Measurements from ENCODE around the gene ZNF772.
A peak's percentile ranks its signal among the peaks of the same experiment; 100 is the strongest.
"Not testable (repeated sequence)": the region's sequence is repeated elsewhere in the genome, so short reads cannot be mapped to it uniquely, and the experiment has no call there.

Gene ZNF772

DNA sequence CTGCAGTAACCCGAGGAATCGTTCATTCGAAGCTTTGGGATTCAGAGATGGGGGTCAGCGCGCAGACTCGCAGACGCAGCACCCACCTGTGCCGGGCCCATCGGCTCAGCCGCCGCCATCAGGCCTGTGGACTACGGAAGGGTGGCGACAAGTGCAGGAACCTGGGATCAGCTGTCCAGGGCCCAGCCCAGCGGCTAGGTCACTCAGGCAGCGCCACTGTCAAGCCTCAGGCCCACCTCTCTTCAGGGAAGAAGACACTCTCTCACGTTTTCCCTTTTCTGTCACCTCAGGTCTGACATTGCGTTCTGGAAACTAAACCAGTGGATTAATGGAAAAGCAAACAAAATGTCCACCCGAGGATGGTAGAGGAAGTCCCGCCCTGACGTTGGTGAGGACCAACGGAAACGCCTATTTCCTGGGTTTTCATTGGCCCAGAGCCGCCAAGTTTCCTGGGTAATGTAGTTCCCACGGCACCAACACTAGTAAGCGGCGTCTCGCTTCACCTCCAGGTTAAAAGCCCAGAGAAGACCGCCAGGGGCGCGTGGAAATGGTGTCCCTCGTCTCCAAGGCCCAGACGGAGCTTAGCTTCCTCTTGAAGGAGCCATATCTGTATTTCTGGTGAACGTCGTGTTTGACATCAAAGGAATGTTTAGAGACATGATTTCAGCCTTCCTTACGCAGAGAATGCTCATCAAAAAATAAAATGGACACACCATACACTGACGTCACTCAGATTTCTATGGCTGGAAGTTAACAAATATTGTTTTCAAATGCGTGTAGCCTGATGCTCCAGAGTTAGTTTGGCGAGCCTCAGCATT lies at the start of gene ZNF772:
ZNF772 (minus strand) TSS at position 376 of the 818 bp plus-strand sequence; CDS start at position 119, 257 bp downstream.
- peak; percentile 45 to 97 for DNase-seq

DNA sequence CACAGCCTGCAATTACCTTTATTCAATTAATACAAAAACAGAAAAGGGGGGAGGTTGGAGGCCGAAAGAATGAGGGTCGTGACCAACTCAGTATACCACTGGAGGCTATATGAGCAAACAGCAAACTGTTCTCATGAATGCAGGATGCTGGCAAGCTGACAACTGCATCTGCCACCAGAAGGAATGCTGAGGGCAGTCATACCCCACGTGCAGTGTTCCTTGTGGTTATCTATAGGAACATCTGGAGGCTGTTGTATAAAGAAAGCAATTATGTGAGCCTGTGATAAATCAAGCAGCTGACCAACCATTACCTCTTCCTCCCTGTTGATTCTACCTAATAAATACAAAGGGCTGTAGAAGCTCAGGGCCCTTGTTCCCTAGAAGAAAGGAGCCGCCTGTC lies 40.7 kb upstream of the ZNF772 start:
- DNase-seq, result not testable (repeated sequence)

DNA sequence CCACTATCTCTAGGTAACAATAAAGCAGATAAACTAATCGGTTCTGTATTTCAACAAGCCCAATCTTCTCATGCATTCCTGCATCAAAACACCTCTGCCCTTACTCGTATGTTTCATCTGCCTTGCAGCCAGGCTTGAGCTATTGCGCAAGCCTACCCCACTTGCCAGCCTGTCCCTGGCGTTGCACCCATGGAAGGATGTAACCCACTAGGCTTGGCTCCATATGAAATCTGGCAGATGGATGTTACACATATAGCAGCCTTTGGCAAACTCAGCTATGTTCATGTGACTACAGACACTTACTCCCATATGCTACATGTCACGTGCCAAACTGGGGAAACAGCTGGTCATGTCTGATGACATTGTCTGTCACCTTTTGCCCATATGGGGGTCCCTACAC lies 37.9 kb upstream of the ZNF772 start:
- DNase-seq, result no peak

DNA sequence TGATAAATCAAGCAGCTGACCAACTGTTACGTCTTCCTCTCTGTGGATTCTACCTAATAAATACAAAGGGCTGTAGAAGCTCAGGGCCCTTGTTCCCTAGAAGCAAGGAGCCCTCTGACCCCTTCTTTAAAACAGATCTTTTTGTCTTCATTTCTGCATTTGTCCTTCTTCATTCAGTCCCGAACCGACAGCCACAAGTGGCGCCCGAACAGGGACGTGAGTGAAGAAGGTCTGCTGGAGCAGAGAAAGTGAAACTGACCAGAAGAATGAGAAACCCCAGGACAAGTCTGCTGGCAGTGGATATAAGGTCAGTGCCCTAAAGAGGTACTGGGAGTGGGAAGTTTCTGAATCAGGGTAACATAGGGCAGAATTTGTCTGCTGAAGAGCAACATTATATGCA lies 35.5 kb upstream of the ZNF772 start:
- no peak for DNase-seq

DNA sequence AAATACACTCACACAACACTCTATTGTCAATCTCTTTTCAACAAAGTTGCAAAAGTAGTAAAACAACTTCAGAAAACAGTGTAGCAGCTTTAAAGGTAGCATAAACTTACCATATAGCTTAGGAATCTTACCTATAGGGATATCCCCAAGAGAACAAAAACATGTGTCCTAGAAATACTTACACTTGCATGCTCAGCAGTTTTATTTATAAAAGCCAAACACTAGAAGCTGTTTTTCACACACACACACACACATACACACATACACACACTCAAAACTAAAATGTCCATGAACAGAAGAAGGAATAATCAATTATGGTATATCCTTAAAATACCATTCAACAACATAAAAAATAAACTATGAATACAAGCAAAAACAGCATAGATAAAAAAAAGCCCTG lies 34.1 kb upstream of the ZNF772 start:
- no peak for DNase-seq

DNA sequence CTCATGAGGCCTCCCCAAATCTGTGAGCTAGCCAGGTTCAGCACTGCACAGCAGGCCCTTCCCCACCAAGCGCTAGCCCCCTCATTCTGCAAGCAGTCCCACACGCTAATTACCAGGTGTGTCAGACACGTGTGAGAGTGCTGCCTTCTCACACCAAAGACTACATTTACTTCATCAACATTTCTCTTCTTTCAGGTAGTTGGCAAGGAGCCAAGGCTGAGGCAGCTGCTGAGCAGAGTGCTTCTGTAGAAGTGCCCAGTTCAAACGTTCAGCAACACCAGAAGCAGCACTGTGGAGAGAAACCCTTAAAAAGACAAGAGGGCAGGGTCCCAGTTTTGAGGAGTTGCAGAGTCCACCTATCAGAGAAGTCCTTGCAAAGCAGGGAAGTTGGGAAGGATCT lies 28.8 kb upstream of the ZNF772 start:
- no peak for DNase-seq

DNA sequence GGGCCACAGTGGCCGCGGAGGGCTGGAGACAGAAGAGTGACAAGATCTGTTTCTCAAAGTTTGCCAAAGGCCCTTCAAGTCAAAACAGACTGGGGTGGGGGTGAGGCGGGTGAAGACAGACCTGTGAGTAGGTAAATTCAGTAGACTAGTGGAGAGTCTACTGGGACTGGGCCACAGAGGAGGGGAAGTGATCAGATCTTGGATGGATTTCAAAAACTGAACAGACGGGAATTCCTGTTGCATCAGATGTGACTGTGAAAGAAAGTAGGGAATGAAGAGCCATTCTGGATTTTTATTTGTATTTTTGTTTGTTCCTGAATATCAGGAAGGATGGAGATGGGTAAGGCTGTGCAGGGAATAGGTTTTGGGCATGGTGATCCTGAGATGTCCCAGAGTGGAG lies 23.0 kb upstream of the ZNF772 start:
- DNase-seq, result not testable (repeated sequence)

DNA sequence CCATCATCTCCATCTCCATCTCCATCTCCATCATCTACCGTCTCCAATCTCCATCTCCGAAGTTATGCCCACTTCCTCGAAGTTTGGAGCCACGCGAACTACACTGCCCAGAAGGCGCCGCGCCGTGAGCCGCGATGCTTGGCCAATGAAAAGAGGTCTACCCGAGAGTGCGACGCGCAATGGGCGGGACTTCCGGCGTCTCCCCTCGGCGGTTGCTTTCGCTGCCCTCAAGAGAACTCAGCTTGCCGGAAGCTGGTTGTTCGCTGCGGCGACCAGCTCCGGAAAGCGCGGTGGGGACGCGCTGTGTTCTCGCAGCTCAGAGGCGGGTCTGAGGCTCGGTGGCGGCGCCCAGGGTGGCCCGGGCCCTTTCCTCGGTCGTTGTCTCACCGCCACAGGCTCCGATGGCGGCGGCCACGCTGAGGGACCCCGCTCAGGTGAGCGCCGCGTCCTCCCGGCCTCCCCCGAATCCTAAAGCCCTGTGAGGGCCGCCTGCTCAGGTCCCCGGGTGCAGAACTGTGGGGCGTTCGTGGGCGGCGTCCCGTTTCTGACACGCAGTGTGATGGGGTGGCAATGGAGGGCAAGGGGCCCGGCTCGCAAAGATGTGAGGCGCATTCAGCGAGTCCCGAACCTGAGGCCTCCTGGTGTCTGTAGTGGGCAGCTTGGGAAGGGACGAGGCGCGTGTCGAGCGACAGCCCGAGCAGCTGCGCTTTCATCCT lies 22.5 kb upstream of the ZNF772 start, which contains the start of gene ZNF773:
ZNF773 (plus strand) TSS at position 259 of the 716 bp plus-strand sequence; CDS start at position 402, 143 bp downstream.
- peak in 1 of 2 experiments; percentile 67 for DNase-seq

DNA sequence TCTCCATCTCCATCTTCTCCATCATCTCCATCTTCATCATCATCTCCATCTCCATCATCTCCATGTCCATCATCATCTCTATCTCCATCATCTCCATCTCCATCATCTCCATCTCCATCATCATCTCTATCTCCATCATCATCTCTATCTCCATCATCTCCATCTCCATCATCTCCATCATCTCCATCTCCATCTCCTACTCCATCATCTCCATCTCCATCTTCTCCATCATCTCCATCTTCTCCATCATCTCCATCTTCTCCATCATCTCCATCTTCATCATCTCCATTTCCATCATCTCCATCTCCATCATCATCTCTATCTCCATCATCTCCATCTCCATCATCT lies 21.9 kb upstream of the ZNF772 start:
- not testable (repeated sequence) for DNase-seq

DNA sequence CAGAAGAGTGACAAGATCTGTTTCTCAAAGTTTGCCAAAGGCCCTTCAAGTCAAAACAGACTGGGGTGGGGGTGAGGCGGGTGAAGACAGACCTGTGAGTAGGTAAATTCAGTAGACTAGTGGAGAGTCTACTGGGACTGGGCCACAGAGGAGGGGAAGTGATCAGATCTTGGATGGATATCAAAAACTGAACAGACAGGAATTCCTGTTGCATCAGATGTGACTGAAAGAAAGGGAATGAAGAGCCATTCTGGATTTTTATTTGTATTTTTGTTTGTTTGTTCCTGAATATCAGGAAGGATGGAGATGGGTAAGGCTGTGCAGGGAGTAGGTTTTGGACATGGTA lies 10.9 kb upstream of the ZNF772 start:
- not testable (repeated sequence) for DNase-seq

DNA sequence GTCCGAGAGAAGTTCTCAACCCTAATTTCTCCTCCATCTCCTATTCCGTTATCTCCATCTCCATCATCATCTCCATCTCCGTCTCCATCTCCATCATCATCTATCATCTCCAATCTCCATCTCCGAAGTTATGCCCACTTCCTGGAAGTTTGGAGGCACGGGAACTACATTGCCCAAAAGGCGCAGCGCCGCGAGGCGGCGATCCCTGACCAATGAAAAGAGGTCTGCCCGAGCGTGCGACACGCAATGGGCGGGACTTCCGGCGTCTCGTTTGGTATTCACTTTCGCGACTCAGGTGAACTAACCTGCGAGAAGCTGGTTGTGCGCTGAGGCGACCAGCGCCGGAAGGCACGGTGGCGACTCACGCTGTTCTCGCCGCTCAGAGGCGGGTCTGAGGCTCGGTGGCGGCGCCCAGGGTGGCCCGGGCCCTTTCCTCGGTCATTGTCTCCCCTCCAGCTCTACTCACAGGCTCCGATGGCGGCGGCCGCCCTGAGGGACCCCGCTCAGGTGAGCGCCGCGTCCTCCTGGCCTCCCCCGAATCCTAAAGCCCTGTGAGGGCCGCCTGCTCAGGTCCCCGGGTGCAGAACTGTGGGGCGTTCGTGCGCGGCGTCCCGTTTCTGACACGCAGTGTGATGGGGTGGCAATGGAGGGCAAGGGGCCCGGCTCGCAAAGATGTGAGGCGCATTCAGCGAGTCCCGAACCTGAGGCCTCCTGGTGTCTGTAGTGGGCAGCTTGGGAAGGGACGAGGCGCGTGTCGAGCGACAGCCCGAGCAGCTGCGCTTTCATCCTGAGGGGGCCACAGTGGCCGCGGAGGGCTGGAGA lies 10.3 kb upstream of the ZNF772 start, which contains the start of gene ZNF419:
ZNF419 (plus strand) TSS at position 274 of the 822 bp plus-strand sequence; CDS start at position 475, 201 bp downstream.
- peak in 1 of 2 experiments; percentile 76 for DNase-seq

DNA sequence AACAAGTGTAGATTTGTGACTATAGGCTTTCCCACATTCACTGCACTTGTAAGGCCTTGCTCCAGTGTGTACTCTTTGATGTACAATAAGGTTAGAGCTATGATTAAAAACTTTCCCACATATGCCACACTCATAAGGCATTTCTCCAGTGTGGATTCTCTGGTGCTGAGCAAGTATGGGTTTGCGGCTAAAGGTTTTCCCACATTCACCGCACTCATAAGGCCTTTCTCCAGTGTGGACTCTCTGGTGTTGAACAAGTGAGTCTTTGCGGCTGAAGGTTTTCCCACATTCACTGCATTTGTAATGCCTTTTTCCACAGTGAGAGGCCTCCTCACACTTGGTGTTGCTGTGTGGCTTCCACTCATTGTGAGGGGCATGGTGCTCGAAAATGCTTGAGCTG lies 3.7 kb downstream of the ZNF772 start:
- no peak for DNase-seq

DNA sequence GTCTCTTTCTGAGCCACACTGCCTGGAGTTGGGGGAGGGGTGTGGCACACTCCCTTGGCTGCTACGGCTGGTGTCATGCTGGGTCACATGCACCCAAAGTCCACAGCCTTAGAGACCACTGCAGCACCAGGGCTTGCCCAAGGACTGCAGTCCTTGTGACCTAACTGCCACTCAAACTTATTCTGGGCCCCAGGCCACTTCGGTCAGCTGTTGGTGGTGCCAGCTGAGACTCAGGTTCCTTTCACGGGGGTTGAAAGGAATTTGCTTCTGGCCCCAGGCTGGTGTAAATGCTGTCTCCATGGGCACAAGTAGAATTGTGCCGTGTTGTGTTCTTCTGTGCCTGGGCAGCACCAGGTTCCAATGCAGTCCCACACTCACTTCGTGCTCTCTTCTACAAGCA lies 10.9 kb downstream of the ZNF772 start:
- no peak for DNase-seq

DNA sequence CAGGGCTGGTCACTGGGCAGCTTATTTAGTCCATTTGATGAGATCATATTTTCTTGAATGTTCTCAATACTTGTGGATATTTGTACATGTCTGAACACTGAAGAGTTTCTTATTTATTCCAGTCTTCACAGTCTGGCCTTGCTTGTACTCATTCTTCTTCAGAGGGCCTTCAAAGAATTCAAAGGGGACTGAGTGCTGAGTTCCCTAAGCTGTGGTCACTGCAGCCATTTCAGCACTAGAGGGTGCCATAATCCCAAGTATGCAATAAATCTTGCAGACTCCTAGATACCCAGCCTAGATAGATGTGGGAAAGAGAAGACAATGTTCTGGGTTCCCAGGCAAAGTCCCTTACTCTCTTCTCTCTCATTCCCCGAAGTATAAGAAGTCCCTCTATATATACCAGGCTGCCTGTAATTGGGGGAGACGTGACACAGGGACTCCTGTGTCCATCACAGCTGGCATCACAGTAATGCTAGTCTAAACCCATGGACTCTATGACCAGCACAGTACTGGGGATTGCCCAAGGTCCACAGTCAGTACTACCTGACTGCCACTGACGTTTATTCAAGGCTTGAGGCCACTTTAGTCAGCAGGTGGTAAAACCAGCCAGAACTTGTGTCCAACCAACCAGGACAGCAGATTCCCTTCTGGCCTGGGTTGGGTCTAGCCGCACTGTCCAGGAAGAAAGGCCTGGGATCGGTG lies 11.5 kb downstream of the ZNF772 start:
- DNase-seq, result no peak

DNA sequence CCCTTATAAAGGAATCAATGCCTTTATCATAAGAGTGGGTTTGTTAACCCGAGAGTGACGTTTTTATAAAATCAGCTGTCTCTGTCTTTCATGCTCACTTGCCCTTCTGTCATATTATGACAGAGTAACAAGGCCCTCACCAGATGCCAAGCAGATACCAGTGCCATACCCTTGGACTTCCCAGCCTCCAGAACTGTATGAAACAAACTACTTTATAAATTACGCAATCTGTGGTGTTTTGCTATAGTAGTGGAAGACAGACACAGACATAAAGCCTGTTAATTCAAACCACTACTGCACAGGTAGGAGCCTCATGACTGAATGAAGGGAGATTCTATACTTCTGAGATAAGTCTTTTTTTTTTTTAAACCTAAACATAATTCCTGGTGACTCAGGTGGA lies 25.1 kb downstream of the ZNF772 start:
- no peak for DNase-seq

DNA sequence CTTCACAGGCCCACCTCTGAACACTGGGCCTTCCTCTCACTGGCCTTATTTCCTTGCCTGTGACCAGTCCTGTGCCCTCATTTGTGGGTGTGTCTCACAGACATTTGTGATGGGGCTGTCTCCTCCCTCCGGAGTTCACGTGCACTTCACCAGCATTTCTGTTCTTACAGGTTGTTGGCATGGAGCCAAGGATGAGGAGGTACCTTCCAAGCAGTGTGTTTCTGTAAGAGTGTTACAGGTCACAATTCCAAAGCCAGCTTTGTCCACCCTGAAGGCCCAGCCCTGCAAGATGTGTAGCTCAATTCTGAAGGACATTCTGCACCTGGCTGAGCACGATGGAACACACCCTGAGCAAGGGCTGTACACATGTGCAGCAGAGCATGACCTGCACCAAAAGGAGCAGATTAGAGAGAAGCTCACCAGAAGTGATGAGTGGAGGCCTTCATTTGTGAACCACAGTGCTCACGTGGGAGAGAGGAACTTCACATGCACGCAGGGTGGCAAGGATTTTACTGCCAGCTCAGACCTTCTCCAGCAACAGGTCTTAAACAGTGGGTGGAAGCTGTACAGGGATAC lies 34.2 kb downstream of the ZNF772 start:
- DNase-seq, result no peak

DNA sequence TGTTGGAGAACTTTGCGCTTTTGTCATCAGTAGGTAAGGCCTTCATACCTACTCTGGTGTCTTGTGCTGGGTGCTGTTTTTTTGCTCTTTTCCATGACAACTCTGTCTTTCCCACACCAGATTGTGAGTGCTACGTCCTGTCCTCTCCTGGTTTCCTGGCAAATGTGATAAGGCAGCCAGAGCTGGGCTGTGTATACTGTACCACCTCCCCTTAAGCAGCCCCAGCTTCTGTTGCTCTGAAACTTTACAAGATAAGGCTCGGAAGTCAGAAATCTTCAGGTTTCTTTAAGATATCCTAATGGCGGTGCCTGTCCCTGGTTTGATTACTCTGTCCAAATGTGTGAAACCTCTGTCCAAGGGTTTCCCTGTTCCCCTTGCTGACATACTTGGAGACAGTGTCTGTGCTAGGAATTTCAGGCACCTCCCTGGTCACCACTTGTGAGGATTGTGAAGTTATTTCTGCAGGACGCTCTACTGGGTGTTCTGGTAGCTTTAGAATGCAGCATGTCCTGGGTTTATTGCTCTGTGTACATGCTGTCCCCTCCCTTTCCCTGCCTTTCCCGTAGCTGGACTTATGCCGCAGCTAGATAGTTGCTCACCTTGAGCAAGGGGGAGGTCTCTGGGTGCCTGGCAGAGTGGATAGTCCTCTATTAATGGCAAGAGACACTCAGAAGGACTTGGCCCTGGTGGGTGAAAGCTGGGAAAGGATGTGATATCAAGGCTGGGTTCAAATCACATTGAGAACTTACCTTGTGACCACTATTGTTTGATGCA lies 35.2 kb downstream of the ZNF772 start:
- DNase-seq, result no peak

DNA sequence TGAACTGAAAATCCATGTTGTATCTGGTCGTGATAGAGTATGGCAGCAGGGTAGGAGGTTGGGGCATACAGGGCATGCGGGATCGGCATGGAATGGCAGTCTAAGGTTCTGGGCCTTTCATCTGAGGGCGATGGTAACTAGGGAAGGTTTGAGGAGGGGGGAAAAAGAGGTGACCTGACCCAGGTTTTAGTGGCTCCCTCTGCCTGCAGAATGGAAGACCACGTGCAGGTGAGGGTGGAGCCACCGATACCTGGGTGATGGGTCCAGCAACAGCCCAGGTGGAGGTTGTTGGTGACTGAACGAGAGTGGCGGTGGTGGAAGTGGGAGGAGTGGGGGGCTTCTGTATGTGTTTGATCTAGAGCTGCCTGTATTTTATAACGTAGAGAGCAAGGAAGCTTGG lies 38.4 kb downstream of the ZNF772 start:
- DNase-seq, result no peak

DNA sequence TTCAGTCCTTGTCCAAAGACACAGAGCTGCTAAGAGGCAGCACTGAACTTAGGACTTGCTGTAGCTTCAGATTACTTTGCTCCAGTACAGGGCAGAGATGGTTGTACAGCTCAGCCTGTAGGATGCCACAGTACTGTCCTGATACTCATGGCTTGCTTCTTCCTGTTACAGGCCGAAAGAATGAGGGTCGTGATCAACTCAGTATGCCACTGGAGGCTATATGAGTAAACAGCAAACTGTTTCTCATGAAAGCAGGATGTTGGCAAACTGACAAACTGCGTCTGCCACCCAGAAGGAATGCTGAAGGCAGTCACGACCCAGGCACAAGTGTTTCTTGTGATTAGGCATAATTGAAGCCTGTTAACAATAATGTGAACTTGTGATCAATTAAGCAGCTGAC lies 39.4 kb downstream of the ZNF772 start:
- DNase-seq, result no peak

DNA sequence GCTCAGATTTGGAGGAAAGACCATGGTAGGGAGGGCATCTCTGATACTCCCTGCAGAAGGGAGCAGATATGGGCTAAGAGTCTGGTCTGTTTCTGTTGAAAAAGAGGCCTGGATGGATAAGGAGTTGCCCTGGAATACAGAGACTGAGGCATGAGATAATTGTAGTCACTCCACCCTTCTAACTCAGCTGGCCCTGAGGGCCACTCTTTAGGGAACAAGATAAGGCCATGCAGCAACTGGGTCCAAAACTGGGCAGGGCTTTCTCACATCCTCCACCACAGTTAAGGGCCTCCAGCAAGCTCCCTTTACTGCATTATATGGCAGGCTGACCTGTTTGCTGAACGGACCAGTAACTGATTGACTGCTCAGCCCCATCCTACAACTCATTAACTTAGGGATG lies 40.9 kb downstream of the ZNF772 start:
- no peak for DNase-seq

Data from cerebellar nuclear complex (tissue), 1 donor.